H1 (cell line): ENCODE measurements around the gene FAU. TPM values are rescaled to one million over a fixed set of nuclear protein-coding genes. Genes with fewer than 3 reads are reported as not detected.

Experiments
- BRCA1 ChIP-seq: IDR thresholded peaks from 2 replicates; pipeline ENCODE4 v1.6.1; 2012; ENCODE audit warnings: low read depth, low read length, improper control_type of control experiment
- CBX5 ChIP-seq: fragments of 300-800, 300-1000 bp; sonication (generic); IDR thresholded peaks from 2 replicates; pipeline ENCODE4 v1.7.1; 2016; ENCODE audit warnings: antibody characterized with exemption, low read length, low read depth
- CBX8 ChIP-seq: fragments of 300-800, 300-1000 bp; sonication (generic); IDR thresholded peaks from 2 replicates; pipeline ENCODE4 v1.7.1; 2016; ENCODE audit warnings: low read depth, low read length, borderline replicate concordance
- CHD1 ChIP-seq: IDR thresholded peaks from 2 replicates; pipeline ENCODE4 v1.6.1; 2012; ENCODE audit warnings: low read depth, low read length, improper control_type of control experiment
- CREB1 ChIP-seq: IDR thresholded peaks from 2 replicates; pipeline ENCODE4 v1.6.1; 2012; ENCODE audit warnings: inconsistent platforms
- CTBP2 ChIP-seq: IDR thresholded peaks from 2 replicates; pipeline ENCODE4 v1.7.0; 2011; ENCODE audit warnings: borderline replicate concordance, mild to moderate bottlenecking, moderate library complexity, mixed read lengths, low read length; ENCODE audit not compliant: insufficient read depth, insufficient read length
- EGR1 ChIP-seq: IDR thresholded peaks from 2 replicates; pipeline ENCODE4 v1.6.1; 2011; ENCODE audit warnings: low read depth, low read length, borderline replicate concordance
- EZH2 ChIP-seq: fragments of 200-600 bp; sonication (generic); IDR thresholded peaks from 2 replicates; pipeline ENCODE4 v1.7.1; 2012; ENCODE audit warnings: low read depth, mild to moderate bottlenecking, moderate library complexity, low read length, inconsistent platforms; ENCODE audit not compliant: severe bottlenecking
- FOSL1 ChIP-seq: IDR thresholded peaks from 2 replicates; pipeline ENCODE4 v1.6.1; 2011; ENCODE audit warnings: mild to moderate bottlenecking, low read depth, low read length, moderate library complexity; ENCODE audit not compliant: insufficient read depth
- GABPA ChIP-seq: IDR thresholded peaks from 2 replicates; pipeline ENCODE4 v1.6.1; 2011; ENCODE audit warnings: mild to moderate bottlenecking, low read length, moderate library complexity, borderline replicate concordance; ENCODE audit not compliant: insufficient read depth
- HDAC2 ChIP-seq, 2 experiments: fragments of 300-600 bp in 1 of 2; sonication (generic) in 1 of 2; IDR thresholded peaks; 2 replicates each; pipeline ENCODE4 v1.6.1; 2011 to 2012; ENCODE audit warnings: low read depth in 2 of 2, low read length in 2 of 2, mild to moderate bottlenecking in 2 of 2, moderate library complexity in 2 of 2, borderline replicate concordance in 1 of 2, inconsistent platforms in 1 of 2
- KDM4A ChIP-seq: IDR thresholded peaks from one replicate; pipeline ENCODE4 v1.7.1; 2012; ENCODE audit warnings: low read depth, mild to moderate bottlenecking, moderate library complexity, low read length, inconsistent platforms; ENCODE audit not compliant: severe bottlenecking
- POLR2A ChIP-seq, 2 experiments: IDR thresholded peaks; 1 replicate in 1 of 2; 2 replicates in 1 of 2; pipeline ENCODE4 v1.6.1; 2011; ENCODE audit warnings: low read depth in 2 of 2, low read length in 2 of 2, mild to moderate bottlenecking in 2 of 2; ENCODE audit errors: control extremely low read depth in 1 of 2
- RNF2 ChIP-seq: fragments of 200-900, 300-1000 bp; sonication (generic); IDR thresholded peaks from 2 replicates; pipeline ENCODE4 v1.7.1; 2016; ENCODE audit warnings: borderline replicate concordance, low read depth, mild to moderate bottlenecking, antibody characterized with exemption, low read length; ENCODE audit not compliant: poor library complexity, severe bottlenecking; ENCODE audit errors: missing control alignments
- RXRA ChIP-seq: IDR thresholded peaks from 2 replicates; pipeline ENCODE4 v1.6.1; 2011; ENCODE audit warnings: low read depth, mild to moderate bottlenecking, low read length, moderate library complexity; ENCODE audit not compliant: insufficient read depth
- SIN3A ChIP-seq, 2 experiments: IDR thresholded peaks in 1 of 2; conservative IDR thresholded peaks in 1 of 2; 2 replicates each; pipeline ENCODE4 v1.6.1; 2011 to 2012; ENCODE audit warnings: low read length in 2 of 2, improper control_type of control experiment in 1 of 2, low read depth in 1 of 2, mild to moderate bottlenecking in 1 of 2
- SIX5 ChIP-seq: IDR thresholded peaks from 2 replicates; pipeline ENCODE4 v1.6.1; 2011; ENCODE audit warnings: mild to moderate bottlenecking, low read depth, low read length
- SP1 ChIP-seq: IDR thresholded peaks from 2 replicates; pipeline ENCODE4 v1.6.1; 2011; ENCODE audit warnings: low read depth, low read length
- SUZ12 ChIP-seq: fragments of 200-600 bp; sonication (generic); IDR thresholded peaks from 2 replicates; pipeline ENCODE4 v1.6.1; 2012; ENCODE audit warnings: mild to moderate bottlenecking, inconsistent platforms, low read length, moderate library complexity, mixed read lengths
- TAF1 ChIP-seq: IDR thresholded peaks from 2 replicates; pipeline ENCODE4 v1.6.1; 2011; ENCODE audit warnings: mild to moderate bottlenecking, low read depth, low read length
- TAF7 ChIP-seq: optimal IDR thresholded peaks from 2 replicates; pipeline ENCODE3; 2011; ENCODE audit warnings: low read depth, mild to moderate bottlenecking, inconsistent platforms, low read length, moderate library complexity, borderline replicate concordance
- TBP ChIP-seq: IDR thresholded peaks from 2 replicates; pipeline ENCODE4 v1.6.1; 2011; ENCODE audit warnings: low read depth, low read length, improper control_type of control experiment
- polyA plus RNA-seq, 7 experiments: library from polyadenylated mRNA; depleted of rRNA in 3 of 7; stranded (reverse) in 5 of 7; unstranded in 2 of 7; fragments of >200 nt in 5 of 7; fragments of 200-250 nt in 2 of 7; gene quantifications; 1 replicate in 5 of 7; 2 replicates in 1 of 7; 4 replicates in 1 of 7; pipeline versions ENCODE4 v1.2.1 to v1.2.3, GENCODE V29; 2011 to 2013; ENCODE audit warnings: missing spikeins in 2 of 7, mixed read lengths in 2 of 7
- total RNA-seq: library from RNA; stranded (reverse); fragmentation: NEBNext Ultra II Directional; extraction: Animal tissue kit (Norgen Biotek cat#: 25700); gene quantifications from 2 replicates; pipeline ENCODE4 v1.2.1, GENCODE V29; 2021
- TF ChIP-seq, protein P1 (sequence below): IDR thresholded peaks from 2 replicates; pipeline ENCODE4 v1.6.1; 2011; ENCODE audit warnings: low read depth, mild to moderate bottlenecking, low read length; ENCODE audit not compliant: insufficient read depth

FAU gene
- total and polyA plus RNA-seq, 2 of the 8 experiments (the other 6 are each of a cell fraction or from before 2014, with no cell fraction given) = 826 to 896 TPM

- TF ChIP-seq KDM4A (peak; percentile 94), BRCA1 (peak; percentile 36; the same call in 1 of the 2 replicates), CREB1 (peak; percentile 100), SIX5 (0 out of 2 replicates have a peak, but pooled peaks have one; percentile 8), CHD1 (no peak), GABPA (peak; percentile 87), RXRA (no peak), CBX8 (no peak), EZH2 (no peak), RNF2 (no peak), CBX5 (no peak), SP1 (peak; percentile 78), TAF1 (peak; percentile 87), POLR2A (IDR thresholded peaks at IDR 0.05; ENCODE audit: control extremely low read depth in 1 of 2, low read depth in 2 of 2, low read length in 2 of 2) (peak; percentile 54 to 85), SUZ12 (no peak), SIN3A (conservative IDR thresholded peaks at IDR 0.05 in 1 of 2, IDR thresholded peaks at IDR 0.05 in 1 of 2; ENCODE audit: low read depth in 1 of 2, low read length in 2 of 2) (peak; percentile 21 to 98; a peak in 2 of 4 replicates), EGR1 (no peak), FOSL1 (no peak), TAF7 (peak; percentile 76), HDAC2 (IDR thresholded peaks at IDR 0.05; ENCODE audit: borderline replicate concordance in 1 of 2, low read depth in 2 of 2, low read length in 2 of 2) (peak in 1 of 2 experiments; percentile 54; a peak in 1 of 4 replicates), CTBP2 (no peak), TBP (peak; percentile 57; the same call in 1 of the 2 replicates)
- TF ChIP-seq, protein P1, sequence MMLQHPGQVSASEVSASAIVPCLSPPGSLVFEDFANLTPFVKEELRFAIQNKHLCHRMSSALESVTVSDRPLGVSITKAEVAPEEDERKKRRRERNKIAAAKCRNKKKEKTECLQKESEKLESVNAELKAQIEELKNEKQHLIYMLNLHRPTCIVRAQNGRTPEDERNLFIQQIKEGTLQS = peak; percentile 91
These were observed 37.9 kb downstream of the FAU start, which contains the start of the genes CDCA5 and ZFPL1 (continued) for GRCh38 chr11:65083834-65084597.
